Kidney (tissue), 14 donors: ENCODE measurements around the gene PCGF1. TPM values are rescaled to one million over a fixed set of nuclear protein-coding genes. Genes with fewer than 3 reads are reported as not detected.

Experiments
- DNase-seq, 5 donors: peaks; one replicate each; pipeline ENCODE4 v3.0.0-alpha.2; 2013 to 2020
- FAIRE-seq: peaks from 2 replicates; lab custom pipeline; 2012; peaks lifted over from hg19 to GRCh38; lab: Jason Lieb, UNC
- H3K27ac ChIP-seq, 2 donors: one replicate each; pipeline ENCODE4 v1.7.0; 2013; ENCODE audit warnings: low read depth in 2 of 2, low read length in 2 of 2, inconsistent platforms in 1 of 2
- H3K27me3 ChIP-seq: one replicate; pipeline ENCODE4 v1.7.1; 2013; ENCODE audit warnings: low read length, inconsistent platforms; ENCODE audit not compliant: control insufficient read depth, insufficient read depth
- H3K36me3 ChIP-seq, 3 donors: one replicate each; pipeline versions ENCODE4 v1.7.0 to v1.7.1; 2013; ENCODE audit warnings: low read length in 3 of 3, control low read depth in 1 of 3, inconsistent platforms in 1 of 3; ENCODE audit not compliant: insufficient read depth in 3 of 3, control insufficient read depth in 2 of 3
- H3K4me1 ChIP-seq, 3 donors: one replicate each; pipeline versions ENCODE4 v1.7.0 to v1.7.1; 2013; ENCODE audit warnings: low read length in 3 of 3, inconsistent platforms in 1 of 3, low read depth in 1 of 3; ENCODE audit not compliant: control insufficient read depth in 2 of 3, insufficient read depth in 2 of 3
- H3K4me3 ChIP-seq, 3 donors: one replicate each; pipeline versions ENCODE4 v1.7.0 to v1.8.1; 2013; ENCODE audit warnings: low read length in 3 of 3, control low read depth in 1 of 3, inconsistent platforms in 1 of 3
- H3K9ac ChIP-seq, 3 donors: one replicate each; pipeline versions ENCODE4 v1.7.0 to v1.7.1; 2013; ENCODE audit warnings: low read length in 3 of 3, control low read depth in 1 of 3, inconsistent platforms in 1 of 3
- H3K9me3 ChIP-seq, 3 donors: one replicate each; pipeline versions ENCODE4 v1.7.0 to v1.7.1; 2013; ENCODE audit warnings: low read length in 3 of 3, control low read depth in 1 of 3, inconsistent platforms in 1 of 3; ENCODE audit not compliant: control insufficient read depth in 2 of 3, insufficient read depth in 1 of 3
- intact Hi-C: fragments of 100-400 bp; cut with DNase I; formaldehyde crosslinking; loops from one replicate; pipeline ENCODE4 v1.11.1; 2022
- polyA plus RNA-seq: library from polyadenylated mRNA; stranded (reverse); fragments of 350-450 nt; fragmentation: Illumina TruSeq; extraction: RNeasy Lipid Tissue Mini Kit (QIAGEN cat#74804); gene quantifications from one replicate; pipeline ENCODE4 v1.2.3, GENCODE V29; 2014; ENCODE audit warnings: low read depth, low replicate concordance; ENCODE audit not compliant: insufficient read depth
- total RNA-seq: library from RNA; stranded (reverse); fragmentation: NEBNext Ultra II Directional; extraction: Animal tissue kit (Norgen Biotek cat#: 25700); gene quantifications from one replicate; pipeline ENCODE4 v1.2.1, GENCODE V29; 2021
- TF ChIP-seq, protein P1 (sequence below): IDR thresholded peaks from 3 replicates; pipeline ENCODE4 v1.5.1; 2012; ENCODE audit warnings: mild to moderate bottlenecking, moderate library complexity, borderline replicate concordance; ENCODE audit not compliant: insufficient read depth; ENCODE audit errors: extremely low read depth
- donor health status: control.
- donor health status: control.
- donor health status: control.
- donor health status: control.
- donor health status: control.
- donor health status: DM: yes; HTN: yes; CAD: no.
- donor health status: Normal renal cell carcinoma (clear cell type).

Gene PCGF1
- total and polyA plus RNA-seq, 2 donors from 2014 or later: 20.1 to 20.7 TPM

DNA sequence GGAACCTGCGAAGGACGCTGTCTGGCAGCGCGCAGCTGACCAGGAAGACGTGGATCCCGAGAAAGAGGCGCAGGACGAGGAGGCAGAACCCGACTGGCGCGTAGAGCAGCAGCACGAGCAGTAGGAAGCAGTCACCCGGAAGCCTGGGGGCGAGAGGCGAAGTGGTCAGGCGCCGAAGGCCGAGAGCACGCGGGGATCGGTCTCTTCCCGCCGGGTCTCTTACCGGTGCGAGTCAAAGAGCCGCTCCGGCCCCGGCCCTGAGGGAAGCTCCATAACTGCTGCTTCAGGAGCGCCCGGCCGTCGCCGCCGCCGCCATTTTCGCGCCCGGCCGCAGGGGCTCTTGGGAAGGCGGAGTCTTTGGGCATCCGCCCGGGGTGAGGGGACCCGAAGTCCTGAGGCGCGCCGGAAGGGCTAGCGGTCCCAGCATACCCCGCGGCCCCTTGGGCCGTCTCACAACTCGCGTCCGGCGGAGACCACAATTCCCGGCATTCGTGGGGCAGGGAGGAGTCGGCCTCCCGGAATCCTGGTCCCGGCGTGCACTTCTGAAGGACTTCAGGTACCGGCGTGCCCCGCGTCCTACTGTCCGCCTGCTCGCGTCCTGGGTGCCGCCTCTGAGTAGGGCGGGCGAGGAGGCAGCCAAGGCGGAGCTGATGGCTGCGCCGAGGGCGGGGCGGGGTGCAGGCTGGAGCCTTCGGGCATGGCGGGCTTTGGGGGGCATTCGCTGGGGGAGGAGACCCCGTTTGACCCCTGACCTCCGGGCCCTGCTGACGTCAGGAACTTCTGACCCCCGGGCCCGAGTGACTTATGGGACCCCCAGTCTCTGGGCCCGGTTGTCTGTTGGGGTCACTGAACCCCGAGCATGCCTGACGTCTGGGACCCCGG lies 22.1 kb upstream of the PCGF1 start, which contains the start of the genes AUP1 and HTRA2:
Gene AUP1, minus strand, starts transcription at position 350 of the 882 bp plus-strand sequence. Its CDS starts 77 bp downstream, at position 273.
Gene HTRA2, plus strand, starts transcription at position 577 of the 882 bp plus-strand sequence. Its CDS starts 74 bp downstream, at position 651.
- TF ChIP-seq, protein P1, sequence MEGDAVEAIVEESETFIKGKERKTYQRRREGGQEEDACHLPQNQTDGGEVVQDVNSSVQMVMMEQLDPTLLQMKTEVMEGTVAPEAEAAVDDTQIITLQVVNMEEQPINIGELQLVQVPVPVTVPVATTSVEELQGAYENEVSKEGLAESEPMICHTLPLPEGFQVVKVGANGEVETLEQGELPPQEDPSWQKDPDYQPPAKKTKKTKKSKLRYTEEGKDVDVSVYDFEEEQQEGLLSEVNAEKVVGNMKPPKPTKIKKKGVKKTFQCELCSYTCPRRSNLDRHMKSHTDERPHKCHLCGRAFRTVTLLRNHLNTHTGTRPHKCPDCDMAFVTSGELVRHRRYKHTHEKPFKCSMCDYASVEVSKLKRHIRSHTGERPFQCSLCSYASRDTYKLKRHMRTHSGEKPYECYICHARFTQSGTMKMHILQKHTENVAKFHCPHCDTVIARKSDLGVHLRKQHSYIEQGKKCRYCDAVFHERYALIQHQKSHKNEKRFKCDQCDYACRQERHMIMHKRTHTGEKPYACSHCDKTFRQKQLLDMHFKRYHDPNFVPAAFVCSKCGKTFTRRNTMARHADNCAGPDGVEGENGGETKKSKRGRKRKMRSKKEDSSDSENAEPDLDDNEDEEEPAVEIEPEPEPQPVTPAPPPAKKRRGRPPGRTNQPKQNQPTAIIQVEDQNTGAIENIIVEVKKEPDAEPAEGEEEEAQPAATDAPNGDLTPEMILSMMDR: peak; percentile 1
- intact Hi-C loops: no loop called here
- peak within 1 kb of the TSS; percentile 71 to 84 (median 83) for H3K9ac ChIP-seq
- DNase-seq: peak; percentile 99 to 100 (median 99)
- peaks cover 0 to 32% (median 19%) of the 10 kb centered on the region in 3 donors for H3K36me3 ChIP-seq
- no peaks in the 10 kb centered on the region for H3K9me3 ChIP-seq
- H3K27ac ChIP-seq: peak within 1 kb of the TSS; percentile 69 to 79
- H3K4me3 ChIP-seq: peak within 1 kb of the TSS; percentile 87 to 96 (median 91)
- FAIRE-seq: no peak
- H3K27me3 ChIP-seq: no peaks in the 10 kb centered on the region
- peaks cover 4 to 16% (median 7%) of the 10 kb centered on the region in 3 donors for H3K4me1 ChIP-seq

DNA sequence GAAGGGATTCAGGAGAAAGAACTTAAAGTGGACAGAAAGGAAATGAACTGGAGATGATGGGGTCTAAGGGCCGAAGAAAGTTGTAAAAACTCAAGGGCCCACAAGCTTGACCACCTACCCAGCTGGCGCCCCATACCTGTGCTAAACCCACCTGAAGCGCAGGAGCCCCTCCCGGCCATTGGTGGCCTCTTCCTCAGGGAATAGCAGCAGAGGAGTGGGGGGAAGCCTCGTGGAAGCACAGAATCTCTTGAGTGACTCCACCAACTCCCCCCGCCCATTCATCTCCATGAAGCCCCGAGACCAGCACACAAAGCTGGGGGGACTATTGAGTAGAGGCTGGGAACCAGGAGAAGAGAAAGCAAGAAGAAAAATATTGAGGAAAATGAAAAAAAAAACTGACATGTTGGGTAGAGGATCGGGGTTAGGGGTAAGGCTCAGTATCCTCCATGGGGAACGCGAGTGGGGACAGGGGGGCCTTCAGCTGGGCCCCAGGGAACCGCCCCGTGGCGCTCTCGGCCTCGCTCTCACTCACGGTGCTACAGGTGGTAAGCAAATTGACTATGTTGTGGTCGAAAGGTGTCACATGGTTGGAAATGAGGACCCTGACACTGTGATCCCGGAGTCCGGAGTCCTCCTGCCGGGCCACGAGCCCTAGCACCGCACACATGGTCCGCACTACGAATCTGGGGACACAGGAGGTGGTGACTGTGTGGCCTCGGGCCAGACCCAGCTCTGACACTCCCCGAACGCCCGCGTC lies 21.3 kb upstream of the PCGF1 start:
- peaks cover 4 to 16% (median 7%) of the 10 kb centered on the region in 3 donors for H3K4me1 ChIP-seq

DNA sequence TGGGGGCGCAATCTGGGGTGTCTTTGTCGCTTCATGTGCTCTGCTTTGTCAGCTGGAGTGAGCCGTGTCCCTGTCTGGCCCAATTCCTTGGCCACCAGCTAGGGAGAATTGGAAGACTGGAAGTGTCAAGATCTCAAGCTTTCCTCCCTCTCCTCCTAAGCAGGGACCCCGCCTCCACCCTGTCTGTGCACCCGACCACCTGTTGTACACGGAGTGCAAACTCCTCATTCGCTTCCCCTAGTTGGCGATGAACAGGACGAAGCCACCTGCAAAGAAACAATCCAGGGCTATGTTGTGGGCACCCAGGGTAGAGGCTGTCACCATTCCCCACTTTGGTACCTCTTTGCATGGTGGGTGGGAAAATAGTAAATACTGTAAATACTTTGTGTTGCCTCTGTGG lies 20.2 kb upstream of the PCGF1 start:
- Histone ChIP-seq H3K9me3 (no peaks in the 10 kb centered on the region), H3K36me3 (peaks cover 0 to 30% (median 15%) of the 10 kb centered on the region in 3 donors)
- intact Hi-C loops: no loop called here

More for the DNA sequence above, 21.3 kb upstream of the PCGF1 start:
- H3K9ac ChIP-seq: peak overlapping the region; percentile 71 to 84 (median 83)
- intact Hi-C loops: no loop called here
- DNase-seq: peak in 3 of 5 donors; percentile 14 to 74 (median 73)
- H3K27me3 ChIP-seq: no peaks in the 10 kb centered on the region
- FAIRE-seq: no peak
- H3K4me3 ChIP-seq: peak overlapping the region; percentile 87 to 96 (median 91)
- no peaks in the 10 kb centered on the region for H3K9me3 ChIP-seq
- peaks cover 0 to 32% (median 19%) of the 10 kb centered on the region in 3 donors for H3K36me3 ChIP-seq
- peak overlapping the region; percentile 30 to 79 for H3K27ac ChIP-seq
- TF ChIP-seq, protein P1: no peak

More for the DNA sequence above, 20.2 kb upstream of the PCGF1 start:
- Histone ChIP-seq H3K9ac (no peak overlapping the region), H3K4me1 (peaks cover 4 to 16% (median 7%) of the 10 kb centered on the region in 3 donors), H3K27ac (no peak overlapping the region), H3K27me3 (no peaks in the 10 kb centered on the region), H3K4me3 (no peak overlapping the region)
- FAIRE-seq (no peak), DNase-seq (no peak)
- TF ChIP-seq, protein P1: no peak
